Measurements from ENCODE around the gene LILRA6. TPM values are rescaled to one million over a fixed set of nuclear protein-coding genes. Genes with fewer than 3 reads are reported as not detected.

Gene LILRA6
- total and polyA plus RNA-seq, 10 of the 15 experiments (the other 5 are each of a cell fraction or from before 2014, with no cell fraction given), result 0.04 to 1.7 (median 0.09) TPM; not detected in 2

DNA sequence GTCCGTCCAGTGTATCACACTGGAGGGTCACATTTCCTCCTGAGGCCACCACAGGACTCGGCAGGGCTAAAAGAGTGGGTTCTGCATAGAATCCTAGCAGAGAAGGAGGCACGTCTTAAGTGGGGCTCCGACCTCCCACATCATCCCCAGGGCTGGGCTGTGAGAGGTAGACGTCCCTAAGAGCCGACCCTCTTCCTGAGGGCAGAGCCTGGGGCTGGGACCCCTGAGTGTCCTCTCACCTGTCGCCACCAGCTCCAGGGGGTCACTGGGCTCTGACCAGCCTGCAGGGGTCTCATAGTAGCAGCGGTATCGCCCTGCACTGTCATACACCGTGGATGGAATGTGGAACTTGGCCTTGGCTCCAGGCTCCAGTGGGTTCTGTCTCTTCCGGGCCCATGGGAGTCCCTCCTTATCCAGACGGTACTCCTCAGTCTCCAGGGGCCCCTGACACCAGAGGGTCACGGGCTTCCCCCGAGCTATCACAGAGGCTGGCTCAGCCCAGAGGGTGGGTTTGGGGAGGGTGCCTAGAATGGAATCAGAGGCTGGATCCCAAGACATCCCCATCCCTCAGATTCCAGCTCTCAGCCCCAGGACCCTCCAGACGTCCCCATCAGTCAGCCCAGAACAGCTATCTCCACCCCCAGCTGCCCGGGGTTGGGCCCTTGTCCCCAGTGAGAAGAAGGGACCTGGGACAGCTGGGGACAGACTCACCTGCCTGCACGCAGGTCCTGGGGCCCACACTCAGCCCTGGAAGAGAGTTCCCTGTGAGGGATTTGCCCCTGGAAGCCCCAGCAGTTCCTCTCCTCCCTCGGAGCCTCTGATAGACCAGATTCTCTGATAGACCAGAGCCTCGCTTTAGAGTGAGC is 13.9 kb upstream of the LILRA6 start:
- 8% methylated on average over 19 of the region's 19 CpGs for WGBS (ENCODE audit: insufficient coverage, insufficient replicate concordance, low lambda C conversion rate, missing lambda C conversion rate)
- BruUV-seq (replicated peaks), result no TSS peak
- DNase-seq (ENCODE audit: low read depth, low spot score) (no peak), FAIRE-seq (no peak), ATAC-seq (no peak)
- H3K9ac ChIP-seq (ENCODE audit: control insufficient read depth, insufficient read depth, low read length), result no peak overlapping the region
- no peak overlapping the region for H3K27ac ChIP-seq (ENCODE audit: control insufficient read depth, insufficient read depth)
- H2AFZ ChIP-seq (ENCODE audit: control insufficient read depth, low read depth, low read length), result no peak overlapping the region
- POLR2A ChIA-PET, result no interaction called here
- no peaks in the 10 kb centered on the region for H3K36me3 ChIP-seq (ENCODE audit: control insufficient read depth in 2 of 2, insufficient read depth in 2 of 2, low read length in 1 of 2)
- H3K4me2 ChIP-seq (ENCODE audit: control insufficient read depth, insufficient read depth), result no peak overlapping the region
- no peaks in the 10 kb centered on the region for H4K20me1 ChIP-seq (ENCODE audit: control insufficient read depth, insufficient read depth)
- intact Hi-C loops (cut with micrococcal nuclease; ENCODE audit: unreplicated experiment) (no loop called here), in situ Hi-C loops (cut with MboI) (no loop called here)
- TF ChIP-seq, protein P1, sequence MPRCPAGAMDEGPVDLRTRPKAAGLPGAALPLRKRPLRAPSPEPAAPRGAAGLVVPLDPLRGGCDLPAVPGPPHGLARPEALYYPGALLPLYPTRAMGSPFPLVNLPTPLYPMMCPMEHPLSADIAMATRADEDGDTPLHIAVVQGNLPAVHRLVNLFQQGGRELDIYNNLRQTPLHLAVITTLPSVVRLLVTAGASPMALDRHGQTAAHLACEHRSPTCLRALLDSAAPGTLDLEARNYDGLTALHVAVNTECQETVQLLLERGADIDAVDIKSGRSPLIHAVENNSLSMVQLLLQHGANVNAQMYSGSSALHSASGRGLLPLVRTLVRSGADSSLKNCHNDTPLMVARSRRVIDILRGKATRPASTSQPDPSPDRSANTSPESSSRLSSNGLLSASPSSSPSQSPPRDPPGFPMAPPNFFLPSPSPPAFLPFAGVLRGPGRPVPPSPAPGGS (IDR thresholded peaks at IDR 0.05; ENCODE audit: borderline replicate concordance, insufficient read depth, low read depth, low read length, poor library complexity, severe bottlenecking), result no peak
- no peak for TF ChIP-seq POLR2A (IDR thresholded peaks at IDR 0.05; ENCODE audit: low read depth, low read length)
- TF ChIP-seq JUND (IDR thresholded peaks at IDR 0.05; ENCODE audit: low read depth, low read length), result no peak
- CTCF ChIA-PET, result interaction anchor here (2.8 kb wide), 1 partner anchor 10 kb away, joined by 20 read pairs; no protein-coding TSS in a partner anchor
- H3K9me3 ChIP-seq (replicated peaks; ENCODE audit: control insufficient read depth, insufficient read depth, low read length), result no peaks in the 10 kb centered on the region
- RAD21 ChIA-PET (ENCODE audit: unreplicated experiment), result no interaction called here
- H3K79me2 ChIP-seq (ENCODE audit: control insufficient read depth, insufficient read depth, low read length), result no peaks in the 10 kb centered on the region
- no peak overlapping the region for H3K4me3 ChIP-seq
- SMC1A ChIA-PET (ENCODE audit: uncharacterized antibody, unreplicated experiment), result interaction anchor here (0.7 to 1.9 kb wide), 2 partner anchors 9 to 11 kb away, joined by 3 to 4 read pairs; no protein-coding TSS in a partner anchor
- H3K4me1 ChIP-seq (ENCODE audit: control insufficient read depth, insufficient read depth, low read length), result no peaks in the 10 kb centered on the region
- H3K27me3 ChIP-seq (replicated peaks in 1 of 2; ENCODE audit: control insufficient read depth in 2 of 2, insufficient read depth in 2 of 2, low read length in 1 of 2), result 0 out of 4 replicates have a peak, but pooled peaks cover 0 to 4% of the 10 kb centered on the region in 2 experiments
